ENCODE measurements around the gene PPP1R14B. TPM values are rescaled to one million over a fixed set of nuclear protein-coding genes. Genes with fewer than 3 reads are reported as not detected.

The PPP1R14B gene, protein sequence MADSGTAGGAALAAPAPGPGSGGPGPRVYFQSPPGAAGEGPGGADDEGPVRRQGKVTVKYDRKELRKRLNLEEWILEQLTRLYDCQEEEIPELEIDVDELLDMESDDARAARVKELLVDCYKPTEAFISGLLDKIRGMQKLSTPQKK
- total RNA-seq: 130 and 156 TPM in 2 replicates

DNA sequence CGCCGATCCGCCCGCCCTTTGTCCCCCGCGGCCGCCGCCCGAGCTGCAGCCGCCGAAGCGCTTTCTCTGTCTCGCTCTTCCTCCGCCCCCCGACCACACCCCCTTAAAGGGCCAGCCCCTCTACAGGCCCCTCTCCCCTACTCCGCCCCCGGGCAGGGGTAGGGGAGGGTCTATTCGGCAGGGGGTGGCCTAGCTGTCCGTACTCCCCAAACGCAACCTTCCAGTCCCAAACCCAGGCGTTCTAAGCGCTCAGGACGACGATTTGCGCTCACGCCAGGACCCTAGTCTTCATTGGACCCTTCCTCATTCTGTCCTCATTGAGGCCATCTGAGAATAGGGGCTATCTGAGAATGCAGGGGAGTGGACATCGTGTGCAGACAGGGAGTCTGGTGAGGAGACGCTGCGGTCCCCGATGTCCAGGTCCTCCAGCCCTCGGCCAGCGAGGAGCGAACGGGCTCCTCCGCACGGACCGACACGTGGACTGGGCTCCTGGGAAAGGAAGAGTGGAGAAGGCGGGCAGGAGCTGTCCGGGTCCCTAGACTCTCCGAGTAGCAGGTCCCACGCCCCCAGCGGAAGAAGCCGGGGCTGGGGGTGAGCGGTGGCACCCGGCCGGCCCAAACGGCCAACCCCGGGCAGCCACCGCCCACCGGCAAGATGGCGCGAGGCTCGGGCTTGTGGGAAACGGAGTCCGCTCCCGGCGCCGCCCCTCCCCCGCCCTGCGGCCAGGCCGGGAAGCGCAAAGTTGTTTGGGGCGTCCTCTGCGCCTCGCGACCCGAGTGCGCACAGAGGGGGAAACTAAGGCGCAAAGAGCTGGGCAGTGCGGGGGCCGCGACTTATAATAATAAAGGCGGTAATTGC is at the start of gene PPP1R14B:
TSS of gene PPP1R14B (minus strand) at position 73 of the 858 bp plus-strand sequence. CDS start 270 bp downstream, outside the sequence.
- DNase-seq (ENCODE audit: low read depth in 2 of 2): peak; percentile 51 to 89

DNA sequence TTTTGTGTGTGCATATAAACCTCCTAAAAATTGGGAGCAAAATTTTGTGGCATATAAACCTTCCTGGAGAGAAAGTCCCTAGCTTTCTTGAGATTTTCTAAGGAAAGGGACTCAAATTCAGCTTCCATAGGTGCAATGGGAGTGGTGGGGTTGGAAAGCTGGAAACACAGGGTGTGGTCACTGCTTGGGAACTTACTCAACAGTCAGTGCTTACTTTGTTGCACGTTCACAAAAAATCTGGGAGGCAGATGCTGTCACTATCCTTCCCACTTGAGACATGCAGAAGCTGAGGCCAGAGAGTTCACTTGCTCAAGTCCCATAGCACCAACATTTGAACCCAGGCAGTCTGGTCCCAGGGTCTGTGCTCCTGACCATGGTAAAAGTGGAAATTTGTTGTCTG is 49.5 kb upstream of the PPP1R14B start:
- DNase-seq (ENCODE audit: low read depth in 2 of 2): no peak

DNA sequence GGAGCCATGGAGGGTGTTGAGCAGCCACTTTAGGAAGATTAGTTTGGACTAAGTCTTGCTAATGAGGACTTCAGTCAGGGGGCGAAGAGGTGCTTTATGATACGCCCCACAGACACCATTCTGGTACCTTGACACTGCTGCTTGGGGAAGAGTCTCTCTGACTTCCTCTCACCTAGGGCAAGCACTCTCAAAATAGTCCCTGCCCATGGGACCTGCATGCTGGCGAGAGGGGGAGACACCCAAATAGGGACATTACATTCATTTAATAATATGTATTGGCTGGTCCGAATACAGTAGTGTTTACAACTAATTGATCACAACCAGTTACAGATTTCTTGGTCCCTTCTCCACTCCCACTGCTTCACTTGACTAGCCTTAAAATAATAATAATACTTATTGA is 49.0 kb upstream of the PPP1R14B start:
- no peak for DNase-seq (ENCODE audit: low read depth in 2 of 2)

DNA sequence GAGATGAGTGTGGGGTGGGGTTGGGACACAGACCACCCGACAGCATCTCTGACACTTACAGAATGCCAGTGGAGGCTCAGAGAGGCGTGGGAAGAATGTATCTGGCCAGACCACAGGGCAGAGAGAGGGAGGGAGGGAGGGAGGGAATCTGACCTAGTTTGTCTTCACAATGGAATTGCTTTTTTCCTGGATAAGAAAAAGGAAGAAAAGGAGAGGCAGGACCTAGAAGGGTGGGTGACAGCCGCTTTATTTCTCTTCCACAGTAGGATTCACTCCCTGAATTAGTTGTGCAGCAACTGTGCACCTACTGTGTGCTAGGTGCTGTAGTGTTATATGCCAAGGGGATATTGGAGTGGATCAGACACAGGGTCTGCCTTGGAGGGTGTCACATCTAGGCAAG is 48.0 kb upstream of the PPP1R14B start:
- DNase-seq (ENCODE audit: low read depth in 2 of 2): no peak

DNA sequence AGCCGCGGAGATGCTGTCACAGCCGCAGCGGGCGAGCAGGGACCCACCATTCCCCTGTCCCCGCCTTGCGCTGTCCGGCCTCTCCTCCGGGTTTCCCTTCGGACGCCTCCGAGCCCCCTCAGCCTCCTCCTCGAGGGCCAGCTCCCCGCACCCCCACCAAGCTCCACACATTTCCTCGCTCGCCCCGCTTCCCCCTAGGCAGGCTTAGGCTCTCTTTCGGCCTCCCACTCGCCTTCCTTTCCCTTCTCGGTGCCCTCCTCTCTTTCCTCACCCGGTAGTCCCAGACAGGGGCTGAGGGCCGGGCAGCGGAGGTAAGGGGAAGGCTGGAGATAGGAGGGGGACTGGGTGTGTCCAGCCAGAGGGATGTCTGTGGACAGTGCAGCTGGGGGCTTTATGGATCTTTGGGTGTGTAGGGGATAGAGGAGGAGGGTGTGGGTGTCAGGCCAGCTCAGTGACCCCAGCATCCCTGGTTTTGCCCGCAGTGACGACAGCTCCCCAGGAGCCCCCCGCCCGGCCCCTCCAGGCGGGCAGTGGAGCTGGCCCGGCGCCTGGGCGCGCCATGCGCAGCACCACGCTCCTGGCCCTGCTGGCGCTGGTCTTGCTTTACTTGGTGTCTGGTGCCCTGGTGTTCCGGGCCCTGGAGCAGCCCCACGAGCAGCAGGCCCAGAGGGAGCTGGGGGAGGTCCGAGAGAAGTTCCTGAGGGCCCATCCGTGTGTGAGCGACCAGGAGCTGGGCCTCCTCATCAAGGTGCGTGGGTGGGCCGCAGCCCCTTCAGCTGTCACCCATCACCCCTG is 45.9 kb upstream of the PPP1R14B start:
- DNase-seq (ENCODE audit: low read depth in 2 of 2): no peak

DNA sequence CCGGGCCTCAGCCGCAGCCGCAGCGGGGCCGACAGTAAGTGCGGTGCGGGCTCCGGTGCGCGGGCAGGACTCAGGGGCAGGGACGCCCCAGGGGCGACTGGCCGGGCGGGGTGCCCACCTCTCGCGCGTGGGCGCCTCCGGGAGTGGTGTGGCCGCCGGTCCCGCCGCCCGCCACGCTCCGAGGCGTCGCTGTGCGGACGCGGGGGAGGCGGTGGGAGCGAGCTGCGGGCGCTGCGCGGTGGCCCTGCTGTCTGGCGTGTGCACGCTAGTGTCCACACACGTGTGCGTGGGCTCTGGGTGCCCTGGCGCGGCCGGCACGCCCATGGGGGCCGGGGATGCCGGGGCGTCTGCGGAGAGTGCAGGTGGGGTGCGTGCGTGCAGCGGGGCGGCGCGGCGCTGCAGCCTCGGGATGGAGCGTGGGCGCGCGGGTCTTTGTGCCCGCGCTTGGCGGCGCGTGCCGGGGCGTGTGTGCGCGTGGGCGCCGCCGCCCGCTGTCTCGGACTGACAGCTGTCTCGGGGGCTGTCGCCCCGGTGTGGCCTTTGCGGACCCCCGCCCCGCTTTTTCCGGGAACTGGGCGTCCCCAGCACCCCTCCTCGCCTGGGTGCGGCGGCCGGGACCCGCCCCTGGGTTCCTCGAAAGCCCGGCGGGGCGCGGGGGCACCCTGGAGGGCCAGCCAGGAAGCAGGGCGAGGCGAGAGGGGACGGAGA is 45.2 kb upstream of the PPP1R14B start:
- no peak for DNase-seq (ENCODE audit: low read depth in 2 of 2)

DNA sequence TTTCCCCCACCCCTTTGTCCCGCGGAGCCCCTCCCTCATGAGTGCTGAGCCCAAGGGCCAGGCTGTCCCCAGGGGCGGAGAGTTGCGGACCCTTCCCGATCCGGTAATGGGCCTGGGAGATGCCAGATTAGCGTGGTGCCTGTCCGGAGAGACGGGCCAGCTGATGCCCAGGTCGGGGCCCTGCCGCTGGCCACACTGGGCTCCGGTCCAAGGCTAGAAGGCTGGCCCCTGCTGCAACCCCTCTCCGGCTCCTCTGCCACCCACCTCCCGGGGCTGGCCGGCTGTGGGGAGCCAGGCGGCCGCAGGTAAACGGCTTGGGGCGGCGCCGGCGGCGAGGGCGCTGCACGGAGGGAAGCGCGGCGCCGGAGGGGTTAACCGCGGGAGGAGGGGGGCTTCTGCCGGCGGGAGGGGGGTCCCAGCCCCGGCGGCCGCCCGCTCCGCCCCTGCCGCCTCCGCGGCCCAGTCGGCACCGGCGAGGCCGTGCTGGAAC is 44.6 kb upstream of the PPP1R14B start, which contains the start of gene KCNK4:
TSS of gene KCNK4 (plus strand) at position 41 of the 490 bp plus-strand sequence. CDS start 1,717 bp downstream, outside the sequence.
- DNase-seq (ENCODE audit: low read depth in 2 of 2): no peak

DNA sequence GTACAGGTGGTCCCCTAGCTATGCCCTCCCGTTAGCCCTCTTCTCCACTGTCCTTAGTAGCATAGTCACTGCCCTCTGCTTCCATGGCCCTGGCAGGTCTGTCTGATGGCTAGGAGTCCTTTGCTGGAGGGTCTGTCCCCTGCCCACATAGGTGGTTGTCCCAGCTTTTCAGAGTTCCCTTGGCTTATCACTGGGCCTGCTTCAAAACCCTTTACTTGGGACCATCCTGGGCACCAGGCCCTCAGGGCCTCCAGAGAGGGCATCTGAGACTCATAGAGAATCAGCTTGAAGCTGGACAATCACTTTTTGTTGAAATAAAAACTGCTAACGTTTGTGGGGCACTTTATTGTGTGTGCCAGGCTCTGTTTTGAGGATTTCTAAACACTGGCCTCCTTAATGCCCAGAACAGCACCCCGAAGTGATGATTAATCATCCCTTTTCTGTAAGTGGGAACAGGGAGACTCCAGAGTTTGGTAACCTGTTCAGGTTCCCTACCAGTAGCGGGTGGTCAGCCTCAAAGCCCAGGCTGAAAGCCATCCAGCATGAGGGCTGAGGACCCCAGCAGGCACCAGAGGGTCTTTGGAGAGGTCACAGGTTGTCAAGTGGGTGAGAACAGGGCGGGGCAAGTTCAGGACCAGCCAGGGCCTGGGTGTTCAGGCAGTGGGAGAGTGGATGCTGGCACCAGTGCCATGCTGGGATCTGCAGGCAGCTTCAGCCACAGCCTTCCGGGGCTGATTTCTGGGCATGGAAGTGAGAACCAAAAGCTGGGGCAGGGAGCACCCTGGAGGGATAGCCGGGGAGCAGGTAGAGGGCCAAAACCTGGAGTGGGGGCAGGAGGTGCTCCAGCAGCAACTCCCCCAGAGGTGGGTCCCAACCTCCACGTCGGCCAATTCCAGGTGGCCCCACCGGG is 43.9 kb upstream of the PPP1R14B start:
- no peak for DNase-seq (ENCODE audit: low read depth in 2 of 2)

DNA sequence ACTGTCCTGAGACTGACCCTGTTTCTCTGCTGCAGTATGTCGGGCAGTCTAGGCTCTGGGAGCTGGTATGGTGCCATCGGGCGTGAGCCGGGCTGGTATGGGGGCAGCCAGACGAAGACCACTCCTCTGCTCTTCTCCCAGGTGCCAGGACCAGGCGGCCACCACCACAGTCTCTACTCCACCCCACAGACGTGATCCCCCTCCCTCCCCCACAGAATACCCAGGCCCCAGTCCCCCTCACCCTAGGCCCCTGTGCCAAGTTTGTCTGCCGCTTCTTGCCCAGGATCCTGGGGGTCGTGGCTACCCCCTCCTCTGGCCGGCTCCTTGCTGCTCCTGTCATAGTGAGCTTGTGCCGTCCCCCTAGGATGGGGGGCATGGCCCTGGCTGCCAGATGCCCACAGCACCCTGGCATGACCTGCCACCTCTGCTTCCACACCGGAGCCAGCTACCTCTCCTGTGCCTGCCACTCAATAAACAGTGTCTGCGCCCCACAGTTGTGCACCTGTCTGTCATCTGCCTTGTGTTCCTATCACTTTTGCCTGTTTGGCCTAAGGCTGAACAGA is 42.3 kb upstream of the PPP1R14B start:
- DNase-seq (ENCODE audit: low read depth in 2 of 2): no peak

DNA sequence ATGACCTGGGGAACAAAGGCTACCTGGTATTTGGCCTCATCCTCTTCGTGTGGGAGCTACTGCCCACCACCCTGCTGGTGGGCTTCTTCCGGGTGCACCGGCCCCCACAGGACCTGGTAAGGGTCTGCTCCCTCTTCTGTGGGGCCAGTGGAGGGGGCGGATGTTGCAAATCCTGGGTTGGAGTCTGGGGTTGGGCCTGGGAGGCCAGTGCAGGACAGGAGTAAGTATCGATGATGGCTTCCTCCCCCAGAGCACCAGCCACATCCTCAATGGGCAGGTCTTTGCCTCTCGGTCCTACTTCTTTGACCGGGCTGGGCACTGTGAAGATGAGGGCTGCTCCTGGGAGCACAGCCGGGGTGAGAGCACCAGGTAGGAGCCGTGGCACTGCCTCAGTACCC is 41.6 kb upstream of the PPP1R14B start:
- DNase-seq (ENCODE audit: low read depth in 2 of 2): no peak

DNA sequence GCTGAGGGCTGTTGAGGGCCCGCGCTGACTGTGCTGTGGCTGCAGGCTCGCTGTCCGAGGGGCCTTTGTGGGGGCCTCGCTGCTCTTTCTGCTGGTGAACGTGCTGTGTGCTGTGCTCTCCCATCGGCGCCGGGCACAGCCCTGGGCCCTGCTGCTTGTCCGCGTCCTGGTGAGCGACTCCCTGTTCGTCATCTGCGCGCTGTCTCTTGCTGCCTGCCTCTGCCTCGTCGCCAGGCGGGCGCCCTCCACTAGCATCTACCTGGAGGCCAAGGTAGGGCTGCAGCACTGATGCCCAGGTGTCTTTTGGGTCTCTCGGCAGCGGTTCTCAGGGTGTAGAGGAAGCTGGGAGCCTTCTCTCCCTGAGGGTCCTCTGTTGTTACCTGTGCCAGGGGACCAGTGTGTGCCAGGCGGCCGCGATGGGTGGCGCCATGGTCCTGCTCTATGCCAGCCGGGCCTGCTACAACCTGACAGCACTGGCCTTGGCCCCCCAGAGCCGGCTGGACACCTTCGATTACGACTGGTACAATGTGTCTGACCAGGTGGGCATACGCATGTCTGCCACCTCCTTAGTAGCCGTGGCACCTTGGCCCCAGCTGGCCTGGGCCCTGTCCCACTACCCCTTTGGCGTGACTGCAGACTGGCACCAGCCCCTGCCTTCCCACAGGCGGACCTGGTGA is 41.1 kb upstream of the PPP1R14B start:
- DNase-seq (ENCODE audit: low read depth in 2 of 2): no peak

DNA sequence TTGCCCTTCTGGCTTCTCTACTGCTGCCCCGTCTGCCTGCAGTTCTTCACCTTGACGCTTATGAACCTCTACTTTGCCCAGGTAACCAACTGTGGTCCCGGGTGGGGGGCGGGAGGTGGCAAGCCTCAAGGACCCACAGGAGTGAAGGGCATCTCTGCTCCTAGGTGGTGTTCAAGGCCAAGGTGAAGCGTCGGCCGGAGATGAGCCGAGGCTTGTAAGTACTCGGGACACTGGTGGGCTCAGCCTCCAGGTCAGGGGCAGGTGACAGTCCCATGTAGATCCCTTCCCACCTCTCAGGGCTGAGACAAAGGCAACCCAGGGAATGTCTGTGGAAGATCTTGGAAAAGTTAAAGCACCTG is 40.0 kb upstream of the PPP1R14B start:
- DNase-seq (ENCODE audit: low read depth in 2 of 2): no peak

DNA sequence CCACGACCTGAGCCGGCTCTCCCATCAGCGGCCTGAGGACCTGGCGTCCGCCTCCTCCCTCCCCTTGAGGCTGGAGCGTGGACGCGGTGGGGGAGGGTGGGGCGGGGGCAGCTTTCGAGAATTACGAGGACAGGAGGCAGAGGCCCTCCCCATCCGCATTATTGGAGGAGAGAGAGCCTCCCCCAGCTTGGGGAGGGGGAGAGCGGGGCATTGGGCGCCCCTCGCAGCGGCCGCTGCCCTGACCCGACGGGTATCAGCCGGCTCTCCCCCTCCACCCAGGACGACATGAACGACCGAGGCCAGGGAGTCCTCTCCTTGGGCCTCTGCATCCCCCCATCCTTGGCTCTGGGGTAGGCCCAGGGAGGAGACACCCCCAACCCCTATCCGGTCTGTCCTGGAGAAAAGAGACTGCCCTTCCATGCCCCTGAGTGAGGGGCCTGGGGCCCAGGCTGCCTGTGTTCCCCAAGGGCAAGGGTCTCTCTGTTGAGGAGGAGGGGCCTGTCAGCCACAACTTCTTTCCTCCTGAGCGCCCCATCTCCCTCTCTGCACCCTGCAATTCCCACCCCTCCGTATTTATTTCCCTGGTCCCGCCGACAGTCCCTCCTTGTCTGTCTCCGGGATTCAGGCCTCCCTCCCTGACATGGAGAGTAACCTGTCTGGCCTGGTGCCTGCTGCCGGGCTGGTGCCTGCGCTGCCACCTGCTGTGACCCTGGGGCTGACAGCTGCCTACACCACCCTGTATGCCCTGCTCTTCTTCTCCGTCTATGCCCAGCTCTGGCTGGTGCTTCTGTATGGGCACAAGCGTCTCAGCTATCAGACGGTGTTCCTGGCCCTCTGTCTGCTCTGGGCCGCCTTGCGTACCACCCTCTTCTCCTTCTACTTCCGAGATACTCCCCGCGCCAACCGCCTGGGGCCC is 39.4 kb upstream of the PPP1R14B start:
- peak in 1 of 2 donors; percentile 19 for DNase-seq (ENCODE audit: low read depth in 2 of 2)

DNA sequence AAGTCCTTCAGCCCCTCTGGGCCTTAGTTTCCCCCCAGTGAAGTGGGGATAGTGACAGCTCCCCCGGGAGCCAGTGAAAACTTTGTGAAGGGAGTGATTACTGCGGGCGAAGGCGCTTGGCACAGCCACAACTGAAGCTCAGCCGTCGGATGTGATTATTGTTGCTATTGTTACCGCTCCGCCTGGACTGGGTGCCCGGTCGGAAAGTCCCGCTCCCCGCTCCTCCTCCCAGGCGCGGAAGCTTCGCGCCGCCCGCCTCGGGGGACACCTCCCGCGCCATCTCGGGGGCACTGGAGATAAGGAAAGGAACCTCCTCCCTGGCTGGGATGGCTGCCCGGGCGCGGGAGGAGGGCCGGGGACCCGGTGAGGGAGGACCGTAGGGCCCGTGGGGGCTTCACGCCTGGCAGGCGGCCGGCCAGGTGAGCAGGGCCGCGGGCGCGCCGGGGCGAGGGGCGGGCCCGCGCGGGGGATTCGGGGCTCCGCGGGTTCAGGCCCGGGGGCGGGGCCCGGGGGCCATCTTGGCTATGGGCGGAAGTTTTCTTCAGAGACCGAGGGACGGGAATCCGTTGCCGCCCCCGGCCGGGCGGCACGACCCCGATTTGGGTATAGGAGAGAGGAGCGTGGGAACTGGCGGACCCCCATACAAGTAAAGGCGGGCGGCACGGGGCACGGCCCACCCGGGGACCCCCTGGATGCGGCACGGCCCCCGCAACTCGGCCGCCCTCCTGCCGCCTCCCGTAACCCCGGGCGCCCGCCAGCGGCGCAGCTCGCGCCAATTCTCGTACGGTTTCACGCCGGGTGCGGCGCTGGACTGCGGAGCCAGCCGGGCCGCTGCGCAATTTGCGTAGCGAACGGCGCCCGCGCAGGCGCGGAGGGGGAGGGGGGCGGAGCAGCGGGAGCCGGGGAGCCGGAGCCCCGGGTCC is 38.5 kb upstream of the PPP1R14B start, which contains the start of gene GPR137:
TSS of gene GPR137 (plus strand) at position 887 of the 923 bp plus-strand sequence. CDS start 677 bp downstream, outside the sequence.
- peak; percentile 49 to 80 for DNase-seq (ENCODE audit: low read depth in 2 of 2)

DNA sequence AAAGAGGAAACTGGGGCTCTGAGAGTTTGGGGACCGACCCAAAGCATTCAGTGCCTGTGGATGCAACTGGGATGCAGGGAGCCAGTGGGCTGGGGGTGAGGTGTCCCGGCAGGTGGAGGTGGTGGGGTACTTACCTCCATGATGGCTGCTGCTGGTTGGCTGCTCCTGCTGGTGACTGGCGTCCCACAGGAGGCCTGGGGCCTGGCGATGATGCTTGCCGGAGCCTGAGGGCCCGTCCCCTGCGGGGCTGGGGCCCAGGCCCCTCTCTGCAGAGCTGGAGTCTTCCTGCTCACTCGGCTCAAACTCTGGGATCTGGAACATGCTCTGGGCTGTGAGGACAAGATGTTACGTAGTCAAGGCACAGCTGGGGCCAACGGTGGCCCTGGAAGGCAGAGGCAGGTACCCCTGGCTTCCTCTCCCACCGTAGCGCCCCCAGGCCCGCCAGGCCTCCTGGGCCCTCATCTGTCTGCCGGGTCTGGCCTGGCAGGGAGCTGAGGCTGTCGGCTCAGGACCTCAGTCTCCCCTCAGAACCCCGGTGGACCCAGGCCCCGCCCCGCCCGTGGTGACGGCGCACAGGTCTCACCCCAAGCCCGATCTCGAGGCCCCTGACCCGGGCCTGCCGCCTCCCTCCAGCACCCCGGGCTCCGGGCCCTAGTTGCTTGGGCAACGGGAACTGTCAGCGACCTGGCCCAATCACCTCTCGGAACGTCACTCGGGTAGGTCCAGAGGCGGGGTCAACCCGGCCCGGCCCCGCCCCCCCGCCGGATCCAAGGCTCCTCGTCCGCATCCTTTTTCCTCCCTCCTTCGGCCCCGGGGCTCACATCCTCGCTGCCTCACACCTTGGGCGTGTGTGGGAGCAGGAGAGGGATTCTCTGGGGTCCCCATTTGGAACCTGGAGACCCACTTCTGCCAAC is 37.6 kb upstream of the PPP1R14B start, which contains the start of gene BAD:
TSS of gene BAD (minus strand) at position 618 of the 914 bp plus-strand sequence. CDS start at position 321, 297 bp downstream.
- peak; percentile 68 to 89 for DNase-seq (ENCODE audit: low read depth in 2 of 2)

DNA sequence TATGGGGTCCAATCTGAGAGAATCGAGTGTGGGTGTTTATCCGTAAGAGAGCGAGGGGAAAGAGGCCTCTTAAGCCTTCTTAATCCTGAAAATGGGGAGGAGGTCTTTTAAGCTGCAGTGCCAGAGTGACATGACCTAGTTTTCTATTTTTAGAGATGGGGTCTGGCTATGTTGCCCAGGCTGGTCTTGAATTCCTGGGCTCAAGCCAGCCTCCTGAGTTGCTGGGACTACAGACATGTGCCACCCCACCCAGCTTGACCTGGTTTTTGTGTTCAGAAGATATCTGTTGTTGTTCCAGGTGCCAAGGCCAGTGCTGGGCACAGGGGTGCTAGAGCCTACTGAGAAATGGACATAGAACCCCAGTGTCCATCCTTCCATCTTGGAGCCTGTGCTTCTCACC is 36.3 kb upstream of the PPP1R14B start:
- no peak for DNase-seq (ENCODE audit: low read depth in 2 of 2)
